PFSK-1 (cell line): Measurements from ENCODE around the gene TCEAL4.

Source experiments
- FOXP2 ChIP-seq: optimal IDR thresholded peaks from 2 replicates; pipeline ENCODE3; 2011; ENCODE audit warnings: borderline replicate concordance, control low read depth, inconsistent platforms; ENCODE audit not compliant: insufficient read depth; ENCODE audit errors: extremely low read length, extremely low read depth
- POLR2AphosphoS5 ChIP-seq: IDR thresholded peaks from 2 replicates; pipeline ENCODE4 v1.6.1; 2012; ENCODE audit warnings: low read depth, mild to moderate bottlenecking, control low read depth, low read length, moderate library complexity
- REST ChIP-seq, 2 experiments: IDR thresholded peaks; 2 replicates each; pipeline versions ENCODE4 v1.6.1 to v1.8.0; 2011 to 2012; ENCODE audit warnings: low read depth in 2 of 2, low read length in 2 of 2, control low read depth in 1 of 2, inconsistent platforms in 1 of 2, mild to moderate bottlenecking in 1 of 2, moderate library complexity in 1 of 2; ENCODE audit not compliant: insufficient read depth in 1 of 2
- SIN3A ChIP-seq: IDR thresholded peaks from 2 replicates; pipeline ENCODE4 v1.6.1; 2012; ENCODE audit warnings: mild to moderate bottlenecking, low read length, moderate library complexity, borderline replicate concordance; ENCODE audit not compliant: insufficient read depth
- TAF1 ChIP-seq: IDR thresholded peaks from 2 replicates; pipeline ENCODE4 v1.6.1; 2012; ENCODE audit warnings: low read length, control low read depth, borderline replicate concordance; ENCODE audit not compliant: insufficient read depth

The TCEAL4 gene

GRCh38 chrX:103554687-103555424 is 30.5 kb upstream of the TCEAL4 start:
- no peak for TF ChIP-seq TAF1
- TF ChIP-seq POLR2AphosphoS5, result no peak
- TF ChIP-seq REST (IDR thresholded peaks at IDR 0.05; ENCODE audit: insufficient read depth in 1 of 2, low read depth in 2 of 2, low read length in 2 of 2), result no peak
- no peak for TF ChIP-seq SIN3A
- TF ChIP-seq FOXP2, result no peak

GRCh38 chrX:103556963-103557612 is 28.2 kb upstream of the TCEAL4 start:
- TF ChIP-seq FOXP2 (no peak), SIN3A (no peak), POLR2AphosphoS5 (no peak)

GRCh38 chrX:103560256-103560655 is 25.1 kb upstream of the TCEAL4 start:
- TF ChIP-seq SIN3A (no peak), TAF1 (no peak), REST (IDR thresholded peaks at IDR 0.05; ENCODE audit: insufficient read depth in 1 of 2, low read depth in 2 of 2, low read length in 2 of 2) (no peak), FOXP2 (no peak), POLR2AphosphoS5 (no peak)

- TF ChIP-seq SIN3A (no peak), POLR2AphosphoS5 (no peak), FOXP2 (no peak), REST (IDR thresholded peaks at IDR 0.05; ENCODE audit: insufficient read depth in 1 of 2, low read depth in 2 of 2, low read length in 2 of 2) (no peak), TAF1 (no peak)
Measured at GRCh38 chrX:103562801-103563200, 22.5 kb upstream of the TCEAL4 start.

GRCh38 chrX:103565197-103565596 is 20.1 kb upstream of the TCEAL4 start:
- no peak for TF ChIP-seq FOXP2
- no peak for TF ChIP-seq REST (IDR thresholded peaks at IDR 0.05; ENCODE audit: insufficient read depth in 1 of 2, low read depth in 2 of 2, low read length in 2 of 2)
- TF ChIP-seq POLR2AphosphoS5, result no peak
- no peak for TF ChIP-seq TAF1
- no peak for TF ChIP-seq SIN3A
